ENCODE measurements around the gene MYL5.

- TF ChIP-seq CTCF (IDR thresholded peaks at IDR 0.05) = no peak
- no peak for TF ChIP-seq POLR2A (IDR thresholded peaks at IDR 0.05)
These were observed 24.5 kb upstream of the MYL5 start for GRCh38 chr4:649751-650310.
